GM12878 (cell line): ENCODE measurements around the gene SSR3. TPM values are rescaled to one million over a fixed set of nuclear protein-coding genes. Genes with fewer than 3 reads are reported as not detected.

Experiments
- ATAC-seq: fragments of 200-7000 bp; cut with Tn5 transposase; 3 replicates; pipeline ENCODE4 v1.9.1; 2020; ENCODE audit warnings: mild to moderate bottlenecking, moderate library complexity
- BruUV-seq: library from RNA; stranded (reverse); fragments of 400-500 nt; replicated peaks from 2 replicates; lab custom pipeline; 2021; lab: Mats Ljungman, UMichigan
- CTCF ChIA-PET: fragments of 300-600 bp; sonication (Branson Sonifier 250); formaldehyde crosslinking; extraction: SDS; loops from one replicate; lab custom pipeline; 2021; ENCODE audit warnings: inconsistent platforms; lab: Yijun Ruan, JAX
- POLR2A ChIA-PET: fragments of 350-600 bp; formaldehyde crosslinking; extraction: SDS; loops from one replicate; lab custom pipeline; 2021; ENCODE audit warnings: inconsistent platforms; lab: Charles Lee
- RAD21 ChIA-PET: fragments of 300-600 bp; sonication (Branson Sonifier 250); formaldehyde crosslinking; loops from one replicate; lab custom pipeline; 2023; ENCODE audit warnings: antibody characterized with exemption; ENCODE audit not compliant: unreplicated experiment; lab: Charles Lee
- SMC1A ChIA-PET: fragments of 300-600 bp; sonication (Branson Sonifier 250); formaldehyde crosslinking; loops from one replicate; lab custom pipeline; 2023; ENCODE audit not compliant: unreplicated experiment, uncharacterized antibody; lab: Charles Lee
- DNase-seq: peaks from one replicate; pipeline ENCODE4 v3.0.0-alpha.2; 2011; ENCODE audit warnings: low read depth, low spot score
- FAIRE-seq: peaks from 3 replicates; lab custom pipeline; 2011; peaks lifted over from hg19 to GRCh38; lab: Jason Lieb, UNC
- H2AFZ ChIP-seq: 2 replicates; pipeline ENCODE4 v1.6.0; 2011; ENCODE audit warnings: low read depth, low read length, control low read depth; ENCODE audit not compliant: control insufficient read depth
- H3K27ac ChIP-seq: 2 replicates; pipeline ENCODE4 v1.5.1; 2011; ENCODE audit warnings: control low read depth; ENCODE audit not compliant: control insufficient read depth, insufficient read depth
- H3K27me3 ChIP-seq, 2 experiments: replicated peaks in 1 of 2; 2 replicates each; pipeline versions ENCODE4 v1.6.0 to v1.6.1; 2011; ENCODE audit warnings: low read length in 1 of 2; ENCODE audit not compliant: control insufficient read depth in 2 of 2, insufficient read depth in 2 of 2
- H3K36me3 ChIP-seq, 2 experiments: 2 replicates each; pipeline ENCODE4 v1.5.1; 2011; ENCODE audit warnings: low read length in 1 of 2; ENCODE audit not compliant: control insufficient read depth in 2 of 2, insufficient read depth in 2 of 2
- H3K4me1 ChIP-seq: 2 replicates; pipeline ENCODE4 v1.6.1; 2011; ENCODE audit warnings: mild to moderate bottlenecking, low read length, moderate library complexity, mixed read lengths; ENCODE audit not compliant: control insufficient read depth, insufficient read depth
- H3K4me2 ChIP-seq: 2 replicates; pipeline ENCODE4 v1.6.0; 2011; ENCODE audit warnings: control low read depth; ENCODE audit not compliant: control insufficient read depth, insufficient read depth
- H3K4me3 ChIP-seq: fragments of 200-600 bp; sonication (generic); 2 replicates; pipeline ENCODE4 v1.5.1; 2016
- H3K79me2 ChIP-seq: 2 replicates; pipeline ENCODE4 v1.6.0; 2011; ENCODE audit warnings: low read length; ENCODE audit not compliant: control insufficient read depth, insufficient read depth
- H3K9ac ChIP-seq: 2 replicates; pipeline ENCODE4 v1.8.0; 2011; ENCODE audit warnings: low read length, control low read depth, mixed read lengths; ENCODE audit not compliant: control insufficient read depth, insufficient read depth
- H3K9me3 ChIP-seq: replicated peaks from 3 replicates; pipeline ENCODE4 v1.5.1; 2011; ENCODE audit warnings: mild to moderate bottlenecking, low read length; ENCODE audit not compliant: control insufficient read depth, insufficient read depth
- H4K20me1 ChIP-seq: 2 replicates; pipeline ENCODE4 v1.6.0; 2011; ENCODE audit not compliant: control insufficient read depth, insufficient read depth
- POLR2A ChIP-seq: IDR thresholded peaks from 2 replicates; pipeline ENCODE4 v1.6.1; 2011; ENCODE audit warnings: low read depth, mild to moderate bottlenecking, low read length
- TARDBP ChIP-seq: IDR thresholded peaks from 2 replicates; pipeline ENCODE4 v1.6.1; 2016; ENCODE audit warnings: borderline replicate concordance
- WGBS: methylation state at CpG from one replicate; pipeline ENCODE4 v1.1.6; 2016; ENCODE audit warnings: low lambda C conversion rate; ENCODE audit not compliant: insufficient replicate concordance, insufficient coverage; ENCODE audit errors: missing lambda C conversion rate; 5-methylcytosine and 5-hydroxymethylcytosine counted together
- in situ Hi-C: fragments of 300-500 bp; cut with MboI; formaldehyde crosslinking; loops from 9 replicates; pipeline ENCODE4 v1.14.3; 2018; ENCODE audit warnings: mixed read lengths
- intact Hi-C: fragments of 100-400 bp; cut with micrococcal nuclease; formaldehyde crosslinking; loops from one replicate; pipeline ENCODE4 v1.14.2; 2022; ENCODE audit not compliant: unreplicated experiment
- polyA plus RNA-seq, 11 experiments: library from polyadenylated mRNA; depleted of rRNA in 4 of 11; unstranded in 6 of 11; stranded (reverse) in 5 of 11; fragments of >200 nt; fragmentation: Nextera tagmentation in 4 of 11; fragmentation: Illumina TruSeq in 1 of 11; extraction: Ambion mirVana in 4 of 11; extraction: Trizol in 1 of 11; gene quantifications; 1 replicate in 1 of 11; 2 replicates in 10 of 11; pipeline versions ENCODE4 v1.2.1 to v1.2.3, GENCODE V29; 2011 to 2016; ENCODE audit warnings: inconsistent platforms in 2 of 11, missing spikeins in 2 of 11, low read depth in 1 of 11
- total RNA-seq, 4 experiments: library from RNA; depleted of rRNA in 3 of 4; stranded (reverse); fragments of >200 nt in 3 of 4; fragmentation: Illumina TruSeq in 1 of 4; extraction: Trizol in 1 of 4; gene quantifications; 2 replicates each; pipeline versions ENCODE4 v1.2.1 to v1.2.3, GENCODE V29; 2013 to 2021

SSR3 gene
- total and polyA plus RNA-seq, 10 of the 15 experiments (the other 5 are each of a cell fraction or from before 2014, with no cell fraction given): 133 to 345 (median 191) TPM

DNA sequence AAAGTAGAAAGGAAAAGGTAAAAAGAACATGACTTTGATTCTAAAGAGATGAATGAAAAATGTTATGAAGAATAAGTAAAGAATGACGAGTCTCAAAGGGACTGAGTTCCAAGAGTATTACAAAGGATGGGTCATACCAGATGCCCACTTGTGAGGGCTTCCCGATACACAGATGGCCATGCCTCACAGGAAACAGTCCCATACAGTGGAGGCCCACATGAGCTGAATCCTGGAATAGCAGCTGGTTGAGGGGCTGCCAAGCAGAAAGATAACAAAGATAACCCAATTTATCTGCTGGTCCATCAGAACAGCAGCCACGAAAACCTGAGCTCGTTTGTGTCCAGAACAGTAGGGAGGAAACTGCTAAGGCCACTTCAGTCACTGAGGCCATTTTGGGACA is 3.7 kb downstream of the SSR3 start:
- in situ Hi-C loops: loop anchor here (10.0 kb wide), 1 partner anchor 264 kb away; no protein-coding TSS in a partner anchor

DNA sequence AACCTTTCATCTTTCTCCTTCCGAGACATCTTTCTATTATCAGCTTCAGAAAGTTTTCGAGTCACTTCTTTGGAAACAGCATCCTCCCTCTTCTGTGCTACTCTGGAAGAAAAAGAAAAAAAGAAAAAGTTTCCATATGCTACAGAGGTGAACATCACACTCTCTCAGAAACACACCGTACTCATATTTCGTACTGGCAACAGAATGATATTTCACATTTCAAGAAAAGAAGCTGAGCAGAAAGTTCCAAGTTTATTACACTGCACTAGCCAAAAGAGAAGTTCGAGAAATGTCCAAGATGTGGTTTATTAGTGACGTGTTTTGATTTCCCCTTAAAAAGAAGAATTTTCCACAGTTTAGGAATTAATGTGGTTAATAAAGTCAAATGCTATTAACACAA is 6.0 kb downstream of the SSR3 start:
- H3K79me2 ChIP-seq: peaks cover 74% of the 10 kb centered on the region
- FAIRE-seq (no peak), DNase-seq (no peak), ATAC-seq (no peak)
- POLR2A ChIA-PET: interaction anchor here (0.5 to 1.3 kb wide), 4 partner anchors 8 to 528 kb away, joined by 3 to 5 read pairs (median 4); no protein-coding TSS in a partner anchor
- BruUV-seq: no TSS peak
- RAD21 ChIA-PET: interaction anchor here (1.0 to 3.2 kb wide), 5 partner anchors 116 to 627 kb away, joined by 3 to 22 read pairs (median 4); no protein-coding TSS in a partner anchor
- H2AFZ ChIP-seq: no peak overlapping the region
- H3K36me3 ChIP-seq: peaks cover 2 to 62% of the 10 kb centered on the region in 2 experiments
- no peak overlapping the region for H3K27ac ChIP-seq
- H3K4me1 ChIP-seq: no peaks in the 10 kb centered on the region; the same call in 1 of the 2 replicates
- TF ChIP-seq TARDBP (no peak), POLR2A (no peak)
- no peak overlapping the region for H3K4me2 ChIP-seq
- WGBS: 86% methylated on average over 6 of the region's 6 CpGs
- intact Hi-C loops (no loop called here), in situ Hi-C loops (loop anchor here (5.0 kb wide), 3 partner anchors 118 to 588 kb away; no protein-coding TSS in a partner anchor)
- H3K9me3 ChIP-seq: no peaks in the 10 kb centered on the region; the same call in 2 of the 3 replicates
- CTCF ChIA-PET: interaction anchor here (1.1 to 2.8 kb wide), 16 partner anchors 8 to 588 kb away, joined by 3 to 8 read pairs (median 4); no protein-coding TSS in a partner anchor
- no peaks in the 10 kb centered on the region for H4K20me1 ChIP-seq
- SMC1A ChIA-PET: interaction anchor here (0.6 to 4.8 kb wide), 12 partner anchors 8 to 589 kb away, joined by 3 to 36 read pairs (median 4); no protein-coding TSS in a partner anchor
- no peaks in the 10 kb centered on the region for H3K27me3 ChIP-seq
- H3K4me3 ChIP-seq: peak overlapping the region; percentile 20; the same call in 1 of the 2 replicates
- no peak overlapping the region for H3K9ac ChIP-seq

More for the DNA sequence above, 3.7 kb downstream of the SSR3 start:
- no peak for TF ChIP-seq TARDBP
- no TSS peak for BruUV-seq
- Histone ChIP-seq H3K9me3 (no peaks in the 10 kb centered on the region; the same call in 2 of the 3 replicates), H3K9ac (no peak overlapping the region), H3K4me2 (peak overlapping the region; percentile 69), H4K20me1 (no peaks in the 10 kb centered on the region), H3K36me3 (peaks cover 0 to 41% of the 10 kb centered on the region in 2 experiments; a peak in 3 of 4 replicates), H3K27ac (no peak overlapping the region), H3K4me3 (peak overlapping the region; percentile 11; the same call in 1 of the 2 replicates), H3K27me3 (no peaks in the 10 kb centered on the region), H3K79me2 (peaks cover 80% of the 10 kb centered on the region), H2AFZ (no peak overlapping the region), H3K4me1 (peaks cover 2% of the 10 kb centered on the region; the same call in 1 of the 2 replicates)
- intact Hi-C loops: loop anchor here (5.0 to 10.0 kb wide), 3 partner anchors 264 to 586 kb away; no protein-coding TSS in a partner anchor
- ATAC-seq (no peak), DNase-seq (no peak), FAIRE-seq (no peak)
- RAD21 ChIA-PET: interaction anchor here (0.5 to 3.2 kb wide), 5 partner anchors 117 to 604 kb away, joined by 3 to 22 read pairs (median 4); no protein-coding TSS in a partner anchor
- CTCF ChIA-PET: interaction anchor here (0.6 to 1.8 kb wide), 6 partner anchors 10 to 532 kb away, joined by 3 to 8 read pairs (median 3); no protein-coding TSS in a partner anchor
- SMC1A ChIA-PET: interaction anchor here (0.8 to 4.8 kb wide), 6 partner anchors 8 to 131 kb away, joined by 3 to 36 read pairs (median 6); no protein-coding TSS in a partner anchor
- 73% methylated on average over 4 of the region's 4 CpGs for WGBS
- POLR2A ChIA-PET: interaction anchor here (0.8 kb wide), 1 partner anchor 122 kb away, joined by 3 read pairs; no protein-coding TSS in a partner anchor
